Measurements from ENCODE around the gene SCLY.

DNA sequence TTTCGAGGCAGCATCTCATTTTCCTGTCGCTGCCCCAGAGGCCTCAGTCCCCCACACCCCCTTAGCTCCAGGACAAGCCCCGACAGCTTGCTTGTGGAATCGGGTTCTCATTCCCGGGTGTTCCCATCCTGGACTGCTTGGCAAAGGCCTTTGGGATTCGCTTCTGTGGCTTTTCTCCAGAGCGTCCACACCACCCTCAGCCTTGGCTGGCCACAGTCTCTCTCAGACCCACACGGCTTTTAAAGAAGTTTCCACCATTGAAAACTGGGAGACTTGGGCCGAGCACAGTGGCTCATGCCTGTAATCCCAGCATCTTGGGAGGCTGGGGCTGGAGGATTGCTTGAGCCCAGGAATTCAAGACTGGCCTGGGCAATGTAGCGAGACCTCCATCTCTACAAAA is 42.1 kb downstream of the SCLY start:
- TF ChIP-seq POLR2A (IDR thresholded peaks at IDR 0.05), result no peak
- TF ChIP-seq, protein P1, sequence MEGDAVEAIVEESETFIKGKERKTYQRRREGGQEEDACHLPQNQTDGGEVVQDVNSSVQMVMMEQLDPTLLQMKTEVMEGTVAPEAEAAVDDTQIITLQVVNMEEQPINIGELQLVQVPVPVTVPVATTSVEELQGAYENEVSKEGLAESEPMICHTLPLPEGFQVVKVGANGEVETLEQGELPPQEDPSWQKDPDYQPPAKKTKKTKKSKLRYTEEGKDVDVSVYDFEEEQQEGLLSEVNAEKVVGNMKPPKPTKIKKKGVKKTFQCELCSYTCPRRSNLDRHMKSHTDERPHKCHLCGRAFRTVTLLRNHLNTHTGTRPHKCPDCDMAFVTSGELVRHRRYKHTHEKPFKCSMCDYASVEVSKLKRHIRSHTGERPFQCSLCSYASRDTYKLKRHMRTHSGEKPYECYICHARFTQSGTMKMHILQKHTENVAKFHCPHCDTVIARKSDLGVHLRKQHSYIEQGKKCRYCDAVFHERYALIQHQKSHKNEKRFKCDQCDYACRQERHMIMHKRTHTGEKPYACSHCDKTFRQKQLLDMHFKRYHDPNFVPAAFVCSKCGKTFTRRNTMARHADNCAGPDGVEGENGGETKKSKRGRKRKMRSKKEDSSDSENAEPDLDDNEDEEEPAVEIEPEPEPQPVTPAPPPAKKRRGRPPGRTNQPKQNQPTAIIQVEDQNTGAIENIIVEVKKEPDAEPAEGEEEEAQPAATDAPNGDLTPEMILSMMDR (IDR thresholded peaks at IDR 0.05), result no peak
